ENCODE measurements around the gene KIR2DL4. TPM values are rescaled to one million over a fixed set of nuclear protein-coding genes. Genes with fewer than 3 reads are reported as not detected.
"Not testable (repeated sequence)": the region's sequence is repeated elsewhere in the genome, so short reads cannot be mapped to it uniquely, and the experiment has no call there.

KIR2DL4 gene
- total RNA-seq, 1 donor from 2014 or later: not detected

- Mint-ChIP-seq H3K4me3 (no peak overlapping the region), H3K4me1 (no peaks in the 10 kb centered on the region), H3K9me3 (peaks cover 69% of the 10 kb centered on the region), H3K27me3 (ENCODE audit: low read depth) (no peaks in the 10 kb centered on the region), H3K27ac (no peak overlapping the region), H3K36me3 (no peaks in the 10 kb centered on the region)
- no peak for TF ChIP-seq CTCF (IDR thresholded peaks at IDR 0.05; ENCODE audit: unreplicated experiment)
- no peak for DNase-seq (ENCODE audit: low spot score in 2 of 2, unreplicated experiment in 2 of 2)
Measured at GRCh38 chr19:54804101-54804500, 691 bp downstream of the KIR2DL4 start.

DNA sequence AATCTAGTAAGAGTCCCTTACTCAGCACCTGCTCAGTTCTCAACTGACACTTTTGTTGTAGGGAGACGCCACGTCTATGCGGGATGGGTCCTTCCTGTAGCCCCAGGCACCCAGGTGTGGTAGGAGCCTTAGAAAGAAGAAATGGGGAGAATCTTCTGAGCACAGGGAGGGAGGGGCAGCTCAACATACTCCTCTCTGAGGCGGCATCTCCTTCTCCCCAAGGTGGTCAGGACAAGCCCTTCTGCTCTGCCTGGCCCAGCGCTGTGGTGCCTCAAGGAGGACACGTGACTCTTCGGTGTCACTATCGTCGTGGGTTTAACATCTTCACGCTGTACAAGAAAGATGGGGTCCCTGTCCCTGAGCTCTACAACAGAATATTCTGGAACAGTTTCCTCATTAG is 1.2 kb downstream of the KIR2DL4 start:
- Mint-ChIP-seq H3K27ac (no peak overlapping the region), H3K27me3 (ENCODE audit: low read depth) (no peaks in the 10 kb centered on the region), H3K4me3 (no peak overlapping the region), H3K36me3 (no peaks in the 10 kb centered on the region), H3K4me1 (no peaks in the 10 kb centered on the region), H3K9me3 (peaks cover 69% of the 10 kb centered on the region)
- TF ChIP-seq CTCF (IDR thresholded peaks at IDR 0.05; ENCODE audit: unreplicated experiment): no peak
- no peak for DNase-seq (ENCODE audit: low spot score in 2 of 2, unreplicated experiment in 2 of 2)

- Mint-ChIP-seq H3K27ac (no peak overlapping the region), H3K36me3 (no peaks in the 10 kb centered on the region), H3K9me3 (peaks cover 80% of the 10 kb centered on the region)
Measured at GRCh38 chr19:54805665-54806515, 2.5 kb downstream of the KIR2DL4 start.

GRCh38 chr19:54806516-54806838 is 3.1 kb downstream of the KIR2DL4 start:
- DNase-seq (ENCODE audit: low spot score in 2 of 2, unreplicated experiment in 2 of 2): no peak
- Mint-ChIP-seq H3K27me3 (ENCODE audit: low read depth) (no peaks in the 10 kb centered on the region), H3K4me3 (no peak overlapping the region), H3K9me3 (peaks cover 80% of the 10 kb centered on the region), H3K4me1 (no peaks in the 10 kb centered on the region), H3K36me3 (no peaks in the 10 kb centered on the region), H3K27ac (no peak overlapping the region)
- no peak for TF ChIP-seq CTCF (IDR thresholded peaks at IDR 0.05; ENCODE audit: unreplicated experiment)

More at GRCh38 chr19:54805665-54806515, 2.5 kb downstream of the KIR2DL4 start:
- no peak overlapping the region for H3K4me3 Mint-ChIP-seq
- no peaks in the 10 kb centered on the region for H3K4me1 Mint-ChIP-seq
- H3K27me3 Mint-ChIP-seq (ENCODE audit: low read depth): no peaks in the 10 kb centered on the region
- DNase-seq (ENCODE audit: low spot score in 2 of 2, unreplicated experiment in 2 of 2): no peak
- TF ChIP-seq CTCF (IDR thresholded peaks at IDR 0.05; ENCODE audit: unreplicated experiment): no peak

DNA sequence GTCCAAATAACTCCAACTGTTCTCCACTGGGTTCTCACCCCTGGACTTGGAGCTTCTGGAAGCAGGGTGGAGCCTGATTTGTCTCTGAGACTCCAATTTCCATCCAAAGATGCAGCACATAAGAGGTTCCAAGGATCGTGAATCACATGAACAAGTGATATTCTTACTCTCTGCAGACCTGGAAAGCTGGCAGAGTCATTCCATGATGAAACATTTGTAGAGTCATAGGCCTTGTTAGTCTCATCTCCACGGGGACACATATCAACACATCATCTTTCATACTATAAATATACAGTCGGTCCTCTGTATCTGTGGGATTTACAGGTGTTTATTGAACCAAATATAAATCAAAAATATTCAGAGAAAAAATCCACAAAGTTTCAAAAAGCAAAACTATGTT is 11.2 kb downstream of the KIR2DL4 start:
- H3K4me3 Mint-ChIP-seq; H3K36me3 Mint-ChIP-seq; H3K27ac Mint-ChIP-seq; H3K4me1 Mint-ChIP-seq; H3K27me3 Mint-ChIP-seq (ENCODE audit: low read depth); DNase-seq (ENCODE audit: low spot score in 2 of 2, unreplicated experiment in 2 of 2): not testable (repeated sequence)
- peaks cover 79% of the 10 kb centered on the region for H3K9me3 Mint-ChIP-seq

DNA sequence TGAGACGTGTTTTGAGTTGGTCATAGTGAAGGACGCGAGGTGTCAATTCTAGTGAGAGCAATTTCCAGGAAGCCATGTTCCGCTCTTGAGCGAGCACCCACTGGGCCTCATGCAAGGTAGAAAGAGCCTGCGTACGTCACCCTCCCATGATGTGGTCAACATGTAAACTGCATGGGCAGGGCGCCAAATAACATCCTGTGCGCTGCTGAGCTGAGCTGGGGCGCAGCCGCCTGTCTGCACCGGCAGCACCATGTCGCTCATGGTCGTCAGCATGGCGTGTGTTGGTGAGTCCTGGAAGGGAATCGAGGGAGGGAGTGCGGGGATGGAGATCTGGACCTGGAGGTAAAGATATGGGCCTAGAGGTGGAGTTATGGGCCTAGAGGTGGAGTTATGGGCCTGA is 12.8 kb downstream of the KIR2DL4 start, which contains the start of gene KIR3DL1:
TSS of gene KIR3DL1 (plus strand) at position 218 of the 400 bp plus-strand sequence.
- H3K36me3 Mint-ChIP-seq; H3K27me3 Mint-ChIP-seq (ENCODE audit: low read depth); H3K4me3 Mint-ChIP-seq; H3K27ac Mint-ChIP-seq; H3K4me1 Mint-ChIP-seq; DNase-seq (ENCODE audit: low spot score in 2 of 2, unreplicated experiment in 2 of 2): not testable (repeated sequence)
- peaks cover 78% of the 10 kb centered on the region for H3K9me3 Mint-ChIP-seq

Data from mesothelial cell of epicardium (in vitro differentiated cells).